GM12865 (cell line): ENCODE data around the gene PRPH.
"Not testable (repeated sequence)": the region's sequence is repeated elsewhere in the genome, so short reads cannot be mapped to it uniquely, and the experiment has no call there.

Experiments used
- DNase-seq: peaks from one replicate; pipeline ENCODE4 v3.0.0; 2010; ENCODE audit warnings: low read depth
- H3K4me3 ChIP-seq: 2 replicates; pipeline ENCODE4 v1.5.1; 2011; ENCODE audit warnings: mild to moderate bottlenecking, low read depth, low read length, control low read depth
- CTCF ChIP-seq: IDR thresholded peaks from 2 replicates; pipeline ENCODE4 v1.5.1; 2011; ENCODE audit warnings: low read length, control low read depth, low read depth, inconsistent platforms; ENCODE audit not compliant: insufficient read depth; ENCODE audit errors: missing control alignments

The PRPH gene

GRCh38 chr12:49272790-49273725 is 21.9 kb upstream of the PRPH start:
- H3K4me3 ChIP-seq = no peak overlapping the region
- DNase-seq = no peak
- TF ChIP-seq CTCF = no peak

DNA sequence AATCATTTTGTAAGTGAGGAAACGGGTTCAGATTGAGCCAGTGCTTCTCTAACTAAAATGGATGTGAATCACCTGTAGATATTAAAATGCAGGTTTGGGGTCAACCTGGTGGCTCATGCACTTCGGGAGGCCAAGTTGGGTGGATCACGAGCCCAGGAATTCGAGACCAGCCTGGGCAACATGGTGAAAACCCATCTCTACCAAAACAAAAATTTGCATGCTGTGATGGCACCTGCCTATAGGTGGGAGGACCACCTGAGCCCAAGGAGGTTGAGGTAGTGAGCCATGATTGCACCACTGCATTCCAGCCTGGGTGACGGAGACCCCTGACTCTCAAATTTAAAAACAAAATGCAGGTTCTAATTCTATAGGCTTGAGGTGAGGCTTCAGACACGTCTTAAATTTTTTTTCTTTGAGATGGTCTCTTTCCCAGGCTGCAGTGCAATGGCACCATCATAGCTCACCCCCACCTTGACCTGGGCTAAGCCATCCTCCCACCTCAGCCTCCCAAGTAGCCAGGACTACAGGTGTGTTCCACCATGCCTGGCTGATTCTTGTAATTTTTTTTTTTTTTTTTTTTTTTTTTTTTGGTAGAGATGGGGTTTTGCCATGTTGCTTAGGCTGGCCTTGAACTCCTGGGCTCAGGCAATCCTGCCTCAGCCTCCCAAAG is 21.1 kb upstream of the PRPH start:
- H3K4me3 ChIP-seq = no peak overlapping the region
- DNase-seq = no peak
- no peak for TF ChIP-seq CTCF

DNA sequence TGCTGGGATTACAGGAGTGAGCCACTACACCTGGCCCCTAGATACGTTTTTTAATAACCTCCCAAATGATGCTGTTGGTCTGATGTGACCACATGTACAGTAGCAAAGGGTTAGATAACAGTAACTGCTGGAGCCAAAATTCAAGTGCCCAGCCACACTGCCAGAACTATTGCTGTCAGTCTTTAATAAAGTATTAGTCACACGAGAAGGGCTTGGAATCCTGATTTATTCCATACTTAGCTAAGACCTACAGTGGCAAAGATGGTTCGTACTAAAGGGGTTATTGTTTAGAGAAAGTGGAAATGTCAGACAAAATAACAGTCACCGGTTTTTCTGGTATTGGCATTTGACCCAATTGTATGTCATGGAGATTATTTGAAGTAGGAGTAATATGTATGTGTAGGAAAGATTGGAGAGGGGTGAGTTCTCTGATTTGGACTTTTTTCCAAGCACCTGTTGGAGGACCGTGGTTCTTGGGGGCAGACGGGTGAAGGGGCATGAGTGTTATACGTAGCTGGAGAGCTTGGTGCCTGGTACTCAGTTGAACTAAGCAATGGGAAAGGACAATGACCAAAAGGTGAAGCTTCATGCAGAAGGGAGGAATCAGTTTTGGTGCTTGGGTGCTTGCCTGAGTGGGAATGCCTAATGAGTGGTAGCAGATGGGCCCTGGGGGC is 20.4 kb upstream of the PRPH start:
- TF ChIP-seq CTCF = no peak
- no peak overlapping the region for H3K4me3 ChIP-seq
- DNase-seq = no peak

GRCh38 chr12:49276304-49277290 is 18.4 kb upstream of the PRPH start:
- no peak overlapping the region for H3K4me3 ChIP-seq
- TF ChIP-seq CTCF = no peak
- DNase-seq = no peak

DNA sequence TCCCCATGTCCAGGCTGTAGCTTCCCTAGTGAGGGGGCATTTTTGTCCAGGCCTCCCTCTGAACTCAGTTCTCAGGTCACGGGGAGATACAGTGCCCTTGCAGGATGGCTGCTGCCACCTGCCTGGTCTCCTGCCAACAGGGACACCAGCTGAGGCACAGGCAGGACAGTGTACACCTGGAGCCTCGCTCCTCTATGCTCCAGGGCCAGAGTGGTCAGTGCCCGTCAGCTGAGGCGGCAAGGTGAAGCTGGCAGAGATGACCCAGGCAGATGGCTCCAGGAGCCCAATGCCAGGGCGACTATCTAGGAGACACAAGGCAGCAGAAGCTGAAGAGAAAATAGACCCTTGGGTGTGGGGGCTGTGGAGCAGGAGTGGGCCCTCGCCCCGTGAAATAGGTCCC is 17.5 kb upstream of the PRPH start:
- no peak for TF ChIP-seq CTCF
- no peak overlapping the region for H3K4me3 ChIP-seq
- DNase-seq = no peak

GRCh38 chr12:49279706-49280159 is 15.2 kb upstream of the PRPH start:
- H3K4me3 ChIP-seq = no peak overlapping the region
- no peak for TF ChIP-seq CTCF
- no peak for DNase-seq

GRCh38 chr12:49280545-49280944 is 14.4 kb upstream of the PRPH start:
- DNase-seq = not testable (repeated sequence)

More at GRCh38 chr12:49280545-49280944, 14.4 kb upstream of the PRPH start:
- H3K4me3 ChIP-seq = not testable (repeated sequence)
